Ovary (tissue), 9 donors: ENCODE measurements around the gene NGEF. TPM values are rescaled to one million over a fixed set of nuclear protein-coding genes. Genes with fewer than 3 reads are reported as not detected.

Experiments
- DNase-seq, 5 donors: peaks; one replicate each; pipeline ENCODE4 v3.0.0-alpha.2; 2019 to 2020
- H3K27ac ChIP-seq, 2 donors: fragments of 200-600 bp; one replicate each; pipeline versions ENCODE4 v1.5.1 to v1.8.0; 2019 to 2022
- H3K27me3 ChIP-seq: fragments of 200-600 bp; one replicate; pipeline ENCODE4 v1.8.0; 2022
- H3K36me3 ChIP-seq: fragments of 200-600 bp; sonication (generic); one replicate; pipeline ENCODE4 v1.5.1; 2019
- H3K4me1 ChIP-seq: one replicate; pipeline ENCODE4 v1.8.1; 2013; ENCODE audit warnings: mild to moderate bottlenecking, moderate library complexity; ENCODE audit not compliant: insufficient read depth
- H3K4me3 ChIP-seq: fragments of 200-600 bp; sonication (generic); one replicate; pipeline ENCODE4 v1.5.1; 2017
- H3K9me3 ChIP-seq, 2 donors: fragments of 200-600 bp in 1 of 2; sonication (generic) in 1 of 2; one replicate each; pipeline versions ENCODE4 v1.5.1 to v1.8.1; 2013 to 2019; ENCODE audit warnings: mild to moderate bottlenecking in 1 of 2, moderate library complexity in 1 of 2
- EP300 ChIP-seq: sonication (generic); formaldehyde crosslinking; IDR thresholded peaks from one replicate; pipeline ENCODE4 v1.6.1; 2017; ENCODE audit warnings: antibody characterized with exemption
- POLR2A ChIP-seq: fragments of 450-650 bp; IDR thresholded peaks from one replicate; pipeline ENCODE4 v1.6.1; 2017; ENCODE audit warnings: antibody characterized with exemption, mild to moderate bottlenecking, moderate library complexity
- WGBS, 3 donors: extraction: QIAGEN DNeasy Blood & Tissue Kit in 1 of 3; methylation state at CpG; one replicate each; pipeline versions ENCODE4 v1.1.5 to v1.1.7; 2013 to 2017; 5-methylcytosine and 5-hydroxymethylcytosine counted together
- intact Hi-C, 4 donors: fragments of 100-400 bp; cut with DNase I; formaldehyde crosslinking; loops; one replicate each; pipeline versions ENCODE4 v1.11.0 to v1.15.1; 2022 to 2023
- polyA plus RNA-seq, 2 donors: library from polyadenylated mRNA; stranded (reverse); fragments of 200-250 nt in 1 of 2; fragments of 350-450 nt in 1 of 2; fragmentation: Illumina TruSeq in 1 of 2; extraction: RNeasy Lipid Tissue Mini Kit (QIAGEN cat#74804) in 1 of 2; gene quantifications; one replicate each; pipeline ENCODE4 v1.2.3, GENCODE V29; 2013 to 2014
- total RNA-seq, 7 donors: library from RNA; depleted of rRNA in 2 of 7; stranded (reverse); fragments of >200 nt in 2 of 7; fragmentation: NEBNext Ultra II Directional in 3 of 7; extraction: Animal tissue kit (Norgen Biotek cat#: 25700) in 3 of 7; gene quantifications; one replicate each; pipeline versions ENCODE4 v1.1.0 to v1.2.4, GENCODE V29; 2016 to 2023
- TF ChIP-seq, protein P1 (sequence below), 3 donors: fragments of 450-650 bp in 2 of 3; fragments of 200-600 bp in 1 of 3; IDR thresholded peaks; one replicate each; pipeline versions ENCODE4 v1.5.1 to v1.8.0; 2016 to 2022; ENCODE audit warnings: antibody characterized with exemption in 3 of 3, mild to moderate bottlenecking in 1 of 3
- donor health status: DM: no; HTN: no; CAD: no; lungs with moderate emphysema.
- donor health status: DM: no; HTN: no; CAD: no.
- donor health status: Bipolar disorder and iron deficiency.
- donor health status: DM: yes; HTN: yes; CAD: no.
- donor health status: DM: no; HTN: no; CAD: no.
- donor health status: DM: yes; HTN: yes; CAD: no.

Gene NGEF
- total and polyA plus RNA-seq, 9 donors, result 0.18 to 3.1 (median 0.80) TPM

- 88 to 95% (median 92%) methylated on average over 1 of the region's 1 CpG for WGBS, 3 donors
- no peaks in the 10 kb centered on the region for H3K9me3 ChIP-seq
- no peaks in the 10 kb centered on the region for H3K27me3 ChIP-seq
- no peak for DNase-seq
- H3K27ac ChIP-seq, result no peak overlapping the region
- no peak overlapping the region for H3K4me3 ChIP-seq
- intact Hi-C loops, result no loop called here
- H3K4me1 ChIP-seq, result no peaks in the 10 kb centered on the region
- H3K36me3 ChIP-seq, result no peaks in the 10 kb centered on the region
- TF ChIP-seq POLR2A (no peak), EP300 (no peak)
- TF ChIP-seq, protein P1, sequence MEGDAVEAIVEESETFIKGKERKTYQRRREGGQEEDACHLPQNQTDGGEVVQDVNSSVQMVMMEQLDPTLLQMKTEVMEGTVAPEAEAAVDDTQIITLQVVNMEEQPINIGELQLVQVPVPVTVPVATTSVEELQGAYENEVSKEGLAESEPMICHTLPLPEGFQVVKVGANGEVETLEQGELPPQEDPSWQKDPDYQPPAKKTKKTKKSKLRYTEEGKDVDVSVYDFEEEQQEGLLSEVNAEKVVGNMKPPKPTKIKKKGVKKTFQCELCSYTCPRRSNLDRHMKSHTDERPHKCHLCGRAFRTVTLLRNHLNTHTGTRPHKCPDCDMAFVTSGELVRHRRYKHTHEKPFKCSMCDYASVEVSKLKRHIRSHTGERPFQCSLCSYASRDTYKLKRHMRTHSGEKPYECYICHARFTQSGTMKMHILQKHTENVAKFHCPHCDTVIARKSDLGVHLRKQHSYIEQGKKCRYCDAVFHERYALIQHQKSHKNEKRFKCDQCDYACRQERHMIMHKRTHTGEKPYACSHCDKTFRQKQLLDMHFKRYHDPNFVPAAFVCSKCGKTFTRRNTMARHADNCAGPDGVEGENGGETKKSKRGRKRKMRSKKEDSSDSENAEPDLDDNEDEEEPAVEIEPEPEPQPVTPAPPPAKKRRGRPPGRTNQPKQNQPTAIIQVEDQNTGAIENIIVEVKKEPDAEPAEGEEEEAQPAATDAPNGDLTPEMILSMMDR (IDR thresholded peaks at IDR 0.05), result no peak
Observed at GRCh38 chr2:233017947-233018346, 4.9 kb upstream of the NGEF start.

- TF ChIP-seq, protein P1 (IDR thresholded peaks at IDR 0.05), result no peak
- TF ChIP-seq EP300 (no peak), POLR2A (no peak)
- DNase-seq, result no peak
- H3K27ac ChIP-seq, result no peak overlapping the region
- no peaks in the 10 kb centered on the region for H3K9me3 ChIP-seq
- H3K4me3 ChIP-seq, result no peak overlapping the region
- intact Hi-C loops, result no loop called here
- no peaks in the 10 kb centered on the region for H3K27me3 ChIP-seq
- 93 to 98% (median 97%) methylated on average over 1 of the region's 1 CpG for WGBS, 3 donors
- H3K36me3 ChIP-seq, result no peaks in the 10 kb centered on the region
- H3K4me1 ChIP-seq, result no peaks in the 10 kb centered on the region
Observed at GRCh38 chr2:233015019-233015645, 2.1 kb upstream of the NGEF start.

- Histone ChIP-seq H3K4me3 (no peak overlapping the region), H3K4me1 (no peaks in the 10 kb centered on the region), H3K27me3 (no peaks in the 10 kb centered on the region), H3K9me3 (no peaks in the 10 kb centered on the region), H3K27ac (no peak overlapping the region), H3K36me3 (no peaks in the 10 kb centered on the region)
- WGBS, 3 donors, result 83 to 97% (median 83%) methylated on average over 1 of the region's 1 CpG
- intact Hi-C loops, result no loop called here
- TF ChIP-seq, protein P1 (IDR thresholded peaks at IDR 0.05), result no peak
- TF ChIP-seq POLR2A (no peak), EP300 (no peak)
- no peak for DNase-seq
Observed at GRCh38 chr2:233013650-233014049, 594 bp upstream of the NGEF start.

GRCh38 chr2:233012301-233012971 is 620 bp downstream of the NGEF start:
- Histone ChIP-seq H3K36me3 (no peaks in the 10 kb centered on the region), H3K9me3 (no peaks in the 10 kb centered on the region), H3K4me1 (no peaks in the 10 kb centered on the region), H3K27ac (no peak overlapping the region), H3K4me3 (no peak overlapping the region), H3K27me3 (no peaks in the 10 kb centered on the region)
- intact Hi-C loops, result no loop called here
- TF ChIP-seq, protein P1 (IDR thresholded peaks at IDR 0.05), result no peak
- TF ChIP-seq POLR2A (no peak), EP300 (no peak)
- 75 to 84% (median 81%) methylated on average over 12 of the region's 12 CpGs for whole genome bisulfite sequencing, 3 donors
- no peak for DNase-seq
